PC-3 (cell line): ENCODE measurements around the gene SUZ12. TPM values are rescaled to one million over a fixed set of nuclear protein-coding genes. Genes with fewer than 3 reads are reported as not detected.
"Not testable (repeated sequence)": the region's sequence is repeated elsewhere in the genome, so short reads cannot be mapped to it uniquely, and the experiment has no call there.

Source experiments
- ATAC-seq: fragments of 200-7000 bp; cut with Tn5 transposase; 2 replicates; pipeline ENCODE4 v1.9.1; 2020; ENCODE audit warnings: mild to moderate bottlenecking, moderate library complexity
- BruUV-seq: library from RNA; stranded (reverse); fragments of 400-500 nt; replicated peaks from 2 replicates; lab custom pipeline; 2021; lab: Mats Ljungman, UMichigan
- CTCF ChIA-PET: fragments of 300-600 bp; sonication (Branson Sonifier 250); formaldehyde crosslinking; loops from one replicate; lab custom pipeline; 2022; ENCODE audit warnings: antibody characterized with exemption; lab: Charles Lee
- POLR2A ChIA-PET: fragments of 300-600 bp; sonication (Branson Sonifier 250); formaldehyde crosslinking; loops from one replicate; lab custom pipeline; 2022; ENCODE audit warnings: antibody characterized with exemption; ENCODE audit not compliant: unreplicated experiment; lab: Charles Lee
- DNase-seq: peaks from one replicate; pipeline ENCODE4 v3.0.0-alpha.2; 2015
- H2AFZ ChIP-seq: fragments of 300-600 bp; sonication (generic); 2 replicates; pipeline ENCODE4 v1.6.0; 2016; ENCODE audit warnings: antibody characterized with exemption, low read length
- H3F3A ChIP-seq: fragments of 300-600 bp; sonication (generic); one replicate; pipeline ENCODE4 v1.6.0; 2017; ENCODE audit warnings: antibody characterized with exemption, low read length, control low read depth, mild to moderate bottlenecking; ENCODE audit not compliant: unreplicated experiment
- H3K27ac ChIP-seq: fragments of 300-600 bp; sonication (generic); 2 replicates; pipeline ENCODE4 v1.5.1; 2016; ENCODE audit warnings: mild to moderate bottlenecking, low read length
- H3K27me3 ChIP-seq: fragments of 300-600 bp; sonication (generic); 2 replicates; pipeline ENCODE4 v1.6.1; 2016; ENCODE audit warnings: low read length, mixed read lengths
- H3K36me3 ChIP-seq: fragments of 300-600 bp; sonication (generic); 2 replicates; pipeline ENCODE4 v1.6.1; 2016; ENCODE audit warnings: low read depth, mixed run types, low read length, mixed read lengths
- H3K4me1 ChIP-seq: fragments of 300-600 bp; sonication (generic); 2 replicates; pipeline ENCODE4 v1.5.1; 2016; ENCODE audit warnings: low read length; ENCODE audit not compliant: insufficient read depth
- H3K4me2 ChIP-seq: fragments of 300-600 bp; sonication (generic); 2 replicates; pipeline ENCODE4 v1.6.0; 2016; ENCODE audit warnings: low read length
- H3K4me3 ChIP-seq: fragments of 300-600 bp; sonication (generic); 2 replicates; pipeline ENCODE4 v1.5.1; 2016; ENCODE audit warnings: mild to moderate bottlenecking, low read length, mixed read lengths
- H3K79me2 ChIP-seq: fragments of 300-600 bp; sonication (generic); 2 replicates; pipeline ENCODE4 v1.6.1; 2017; ENCODE audit warnings: low read length, mixed read lengths
- H3K9ac ChIP-seq: fragments of 300-600 bp; sonication (generic); 2 replicates; pipeline ENCODE4 v1.6.0; 2016; ENCODE audit warnings: mild to moderate bottlenecking, low read length
- H3K9me2 ChIP-seq: fragments of 300-600 bp; sonication (generic); replicated peaks from 2 replicates; pipeline ENCODE4 v1.6.1; 2016; ENCODE audit warnings: mixed run types, low read length, mixed read lengths
- H3K9me3 ChIP-seq: fragments of 300-600 bp; sonication (generic); 2 replicates; pipeline ENCODE4 v1.6.1; 2016; ENCODE audit warnings: low read length, mixed read lengths
- H4K20me1 ChIP-seq: fragments of 300-600 bp; sonication (generic); 2 replicates; pipeline ENCODE4 v1.6.1; 2016; ENCODE audit warnings: low read length, mixed read lengths
- intact Hi-C: fragments of 100-400 bp; cut with micrococcal nuclease; formaldehyde crosslinking; loops from 2 replicates; pipeline ENCODE4 v1.9.0; 2023
- total RNA-seq: library from RNA; depleted of rRNA; stranded (reverse); fragments of >200 nt; gene quantifications from 2 replicates; pipeline ENCODE4 v1.2.3, GENCODE V29; 2014; rRNA removed

SUZ12 gene
- total RNA-seq, 1 experiment from 2014 or later = 11.5 TPM

DNA sequence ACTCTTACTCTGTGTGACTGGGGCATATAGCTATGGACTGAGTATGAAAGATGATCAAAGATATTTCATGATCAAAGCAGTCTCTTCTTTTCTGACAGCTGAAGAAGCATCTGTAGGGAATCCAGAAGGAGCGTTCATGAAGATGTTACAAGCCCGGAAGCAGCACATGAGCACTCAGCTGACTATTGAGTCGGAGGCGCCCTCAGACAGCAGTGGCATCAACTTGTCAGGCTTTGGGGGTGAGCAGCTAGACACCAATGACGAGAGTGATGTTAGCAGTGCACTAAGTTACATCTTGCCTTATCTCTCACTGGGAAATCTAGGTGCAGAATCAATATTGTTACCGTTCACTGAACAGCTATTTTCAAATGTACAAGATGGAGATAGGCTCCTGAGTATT, 110.9 kb downstream of the SUZ12 start:
- H3K9me2 ChIP-seq, H3K9ac ChIP-seq, H3K9me3 ChIP-seq, DNase-seq, H3F3A ChIP-seq, POLR2A ChIA-PET, H3K79me2 ChIP-seq, CTCF ChIA-PET, ATAC-seq, H3K36me3 ChIP-seq, H3K4me3 ChIP-seq, intact Hi-C loops, H4K20me1 ChIP-seq, BruUV-seq, H2AFZ ChIP-seq, H3K4me1 ChIP-seq, H3K4me2 ChIP-seq, H3K27me3 ChIP-seq, H3K27ac ChIP-seq: not testable (repeated sequence)

Other genes starting within 250 kb of the SUZ12 start
- gene COPRS, start 77.8 kb upstream of the SUZ12 start, total RNA-seq = 79.0 and 85.1 TPM in 2 replicates
- gene UTP6, start 35.3 kb upstream of the SUZ12 start, total RNA-seq = 35.1 and 35.5 TPM in 2 replicates
- 7.4 and 9.5 TPM in 2 replicates for gene LRRC37B, start 70.4 kb downstream of the SUZ12 start, total RNA-seq
- gene RHOT1, start 205.5 kb downstream of the SUZ12 start, total RNA-seq = 20.9 and 22.3 TPM in 2 replicates